Measurements from ENCODE around the gene SORCS2. TPM values are rescaled to one million over a fixed set of nuclear protein-coding genes. Genes with fewer than 3 reads are reported as not detected.

SORCS2 gene
- total and polyA plus RNA-seq, 7 donors, result 0.18 to 1.5 (median 0.36) TPM

DNA sequence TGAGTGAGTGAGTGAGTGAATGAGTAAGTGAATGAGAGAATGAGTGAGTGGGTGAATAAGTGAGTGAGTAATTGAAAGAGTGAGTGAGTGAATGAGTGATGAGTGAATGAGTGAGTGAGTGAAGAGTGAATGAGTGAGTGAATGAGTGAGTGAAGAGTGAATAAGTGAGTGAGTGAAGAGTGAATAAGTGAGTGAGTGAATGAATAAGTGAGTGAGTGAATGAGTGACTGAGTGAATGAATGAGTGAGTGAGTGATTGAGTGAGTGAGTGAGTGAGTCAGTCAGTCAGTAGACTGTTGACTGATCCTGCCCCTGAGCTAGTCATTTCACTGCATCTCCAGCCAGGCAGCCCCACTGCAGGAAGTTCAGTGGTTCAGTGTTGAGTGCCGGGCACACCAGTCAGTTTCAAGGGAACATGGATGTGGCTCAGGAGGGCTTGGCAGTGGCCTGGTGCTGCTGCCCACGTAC, 470.8 kb downstream of the SORCS2 start:
- ATAC-seq, result no peak
- Histone ChIP-seq H3K27ac (no peak overlapping the region), H3K4me1 (no peaks in the 10 kb centered on the region), H3K36me3 (ENCODE audit: insufficient read depth in 1 of 2, low read depth in 1 of 2) (no peaks in the 10 kb centered on the region), H3K4me3 (no peak overlapping the region), H3K27me3 (ENCODE audit: insufficient read depth in 3 of 3, low read length in 2 of 3) (no peaks in the 10 kb centered on the region), H3K9me3 (no peaks in the 10 kb centered on the region)
- intact Hi-C loops (cut with DNase I), result no loop called here
- WGBS, 3 donors, result 58 to 78% (median 71%) methylated on average over 2 of the region's 2 CpGs
- DNase-seq, result no peak
- TF ChIP-seq, protein P1, sequence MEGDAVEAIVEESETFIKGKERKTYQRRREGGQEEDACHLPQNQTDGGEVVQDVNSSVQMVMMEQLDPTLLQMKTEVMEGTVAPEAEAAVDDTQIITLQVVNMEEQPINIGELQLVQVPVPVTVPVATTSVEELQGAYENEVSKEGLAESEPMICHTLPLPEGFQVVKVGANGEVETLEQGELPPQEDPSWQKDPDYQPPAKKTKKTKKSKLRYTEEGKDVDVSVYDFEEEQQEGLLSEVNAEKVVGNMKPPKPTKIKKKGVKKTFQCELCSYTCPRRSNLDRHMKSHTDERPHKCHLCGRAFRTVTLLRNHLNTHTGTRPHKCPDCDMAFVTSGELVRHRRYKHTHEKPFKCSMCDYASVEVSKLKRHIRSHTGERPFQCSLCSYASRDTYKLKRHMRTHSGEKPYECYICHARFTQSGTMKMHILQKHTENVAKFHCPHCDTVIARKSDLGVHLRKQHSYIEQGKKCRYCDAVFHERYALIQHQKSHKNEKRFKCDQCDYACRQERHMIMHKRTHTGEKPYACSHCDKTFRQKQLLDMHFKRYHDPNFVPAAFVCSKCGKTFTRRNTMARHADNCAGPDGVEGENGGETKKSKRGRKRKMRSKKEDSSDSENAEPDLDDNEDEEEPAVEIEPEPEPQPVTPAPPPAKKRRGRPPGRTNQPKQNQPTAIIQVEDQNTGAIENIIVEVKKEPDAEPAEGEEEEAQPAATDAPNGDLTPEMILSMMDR (IDR thresholded peaks at IDR 0.05), result no peak

DNA sequence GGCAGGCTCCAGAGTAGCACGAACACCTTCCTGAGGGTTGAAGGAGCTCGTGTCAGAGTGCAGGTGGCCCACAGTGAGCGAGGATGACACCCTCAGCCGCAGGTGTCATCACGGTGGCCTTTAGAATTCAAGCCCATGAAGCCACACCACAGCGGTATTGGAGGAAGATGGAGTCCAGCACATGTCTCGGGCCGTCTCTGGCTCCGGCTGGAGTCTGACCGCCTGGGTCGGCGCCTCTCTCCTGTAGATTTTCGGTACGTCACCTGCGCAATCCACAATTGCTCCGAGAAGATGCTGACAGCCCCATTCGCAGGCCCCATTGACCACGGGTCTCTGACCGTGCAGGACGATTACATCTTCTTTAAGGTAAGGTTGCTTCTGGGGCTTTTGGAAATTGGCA, 471.8 kb downstream of the SORCS2 start:
- H3K36me3 ChIP-seq (ENCODE audit: insufficient read depth in 1 of 2, low read depth in 1 of 2), result no peaks in the 10 kb centered on the region
- no peak overlapping the region for H3K4me3 ChIP-seq
- 87 to 91% (median 88%) methylated on average over 20 of the region's 20 CpGs for WGBS, 3 donors
- ATAC-seq, result no peak
- H3K9me3 ChIP-seq, result no peaks in the 10 kb centered on the region
- TF ChIP-seq, protein P1 (IDR thresholded peaks at IDR 0.05), result no peak
- H3K27ac ChIP-seq, result no peak overlapping the region
- DNase-seq, result peak in 1 of 2 donors; percentile 21
- intact Hi-C loops (cut with DNase I), result no loop called here
- no peaks in the 10 kb centered on the region for H3K27me3 ChIP-seq (ENCODE audit: insufficient read depth in 3 of 3, low read length in 2 of 3)
- no peaks in the 10 kb centered on the region for H3K4me1 ChIP-seq

DNA sequence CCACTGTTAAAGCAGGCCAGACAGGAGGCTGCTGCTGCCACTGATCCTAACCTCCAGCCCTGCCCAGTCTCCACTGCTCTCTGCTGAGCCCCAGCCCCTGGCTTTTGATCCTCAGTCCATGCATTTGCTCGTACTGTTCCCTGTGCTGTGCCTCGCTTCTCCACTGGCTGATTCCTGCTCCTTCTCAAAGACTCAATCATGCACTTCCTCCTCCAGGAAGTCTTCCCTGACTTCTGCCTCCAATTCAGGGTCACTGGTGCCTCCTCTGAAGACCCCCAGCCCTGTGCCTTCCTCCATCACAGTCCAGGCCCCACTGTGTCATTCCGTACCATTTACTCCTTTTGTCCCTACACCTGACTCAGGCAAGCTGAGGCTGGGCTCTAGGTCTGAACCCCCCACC, 473.0 kb downstream of the SORCS2 start:
- no peaks in the 10 kb centered on the region for H3K27me3 ChIP-seq (ENCODE audit: insufficient read depth in 3 of 3, low read length in 2 of 3)

DNA sequence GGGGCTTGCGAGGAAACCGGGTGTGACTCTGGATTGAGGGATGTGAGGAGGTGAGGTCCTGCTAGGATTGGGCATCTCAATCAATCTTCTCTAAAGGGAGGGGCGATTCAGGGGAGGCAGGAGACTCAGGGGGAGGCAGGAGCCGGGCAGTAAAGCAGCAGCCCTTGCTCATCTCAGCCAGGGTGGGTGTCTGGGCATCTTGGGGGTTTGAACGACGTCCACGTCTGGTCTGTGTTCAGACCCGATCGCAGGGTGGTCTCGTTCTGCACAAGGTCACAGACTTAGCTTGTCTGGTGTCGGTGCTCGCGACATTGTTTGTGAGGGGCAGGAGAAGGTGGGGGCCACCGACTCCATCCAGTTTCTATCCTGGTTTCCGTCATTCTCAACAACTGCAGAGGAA, 473.7 kb downstream of the SORCS2 start:
- DNase-seq (peak in 1 of 2 donors; percentile 31), ATAC-seq (no peak)
- intact Hi-C loops (cut with DNase I), result no loop called here
- TF ChIP-seq, protein P1 (IDR thresholded peaks at IDR 0.05), result no peak
- Histone ChIP-seq H3K36me3 (ENCODE audit: insufficient read depth in 1 of 2, low read depth in 1 of 2) (no peaks in the 10 kb centered on the region), H3K27me3 (ENCODE audit: insufficient read depth in 3 of 3, low read length in 2 of 3) (no peaks in the 10 kb centered on the region), H3K4me1 (no peaks in the 10 kb centered on the region), H3K9me3 (no peaks in the 10 kb centered on the region), H3K27ac (no peak overlapping the region), H3K4me3 (no peak overlapping the region)
- 90 to 91% (median 91%) methylated on average over 13 to 15 of the region's 15 CpGs for WGBS, 3 donors

More for the DNA sequence above, 473.0 kb downstream of the SORCS2 start:
- ATAC-seq (no peak), DNase-seq (no peak)
- Histone ChIP-seq H3K27ac (no peak overlapping the region), H3K4me1 (no peaks in the 10 kb centered on the region), H3K9me3 (no peaks in the 10 kb centered on the region), H3K36me3 (ENCODE audit: insufficient read depth in 1 of 2, low read depth in 1 of 2) (no peaks in the 10 kb centered on the region), H3K4me3 (no peak overlapping the region)
- TF ChIP-seq, protein P1 (IDR thresholded peaks at IDR 0.05), result no peak
- WGBS, 3 donors, result 93 to 98% (median 95%) methylated on average over 3 of the region's 3 CpGs
- intact Hi-C loops (cut with DNase I), result no loop called here

DNA sequence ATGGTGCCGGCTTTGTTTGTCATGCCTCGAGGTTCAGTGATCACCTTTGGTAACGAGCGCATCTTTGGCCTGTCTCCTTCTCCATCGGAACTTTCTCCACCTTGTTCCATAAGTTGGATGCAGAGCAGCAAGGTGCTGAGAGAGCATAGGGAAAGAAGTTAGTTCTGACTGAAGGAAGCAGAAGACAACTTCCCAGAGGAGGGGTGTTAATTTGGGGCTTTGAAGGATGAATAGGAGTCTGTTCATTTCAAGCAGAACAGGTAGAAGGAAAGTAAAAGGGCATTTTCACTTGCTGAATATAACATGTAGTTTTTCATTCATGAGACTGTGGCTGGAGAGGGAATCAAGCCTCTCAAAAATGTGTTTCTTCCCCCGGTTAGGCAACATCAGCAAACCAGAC, 474.4 kb downstream of the SORCS2 start:
- ATAC-seq (no peak), DNase-seq (no peak)
- Histone ChIP-seq H3K4me3 (no peak overlapping the region), H3K9me3 (no peaks in the 10 kb centered on the region), H3K4me1 (no peaks in the 10 kb centered on the region), H3K27me3 (ENCODE audit: insufficient read depth in 3 of 3, low read length in 2 of 3) (no peaks in the 10 kb centered on the region), H3K27ac (no peak overlapping the region), H3K36me3 (ENCODE audit: insufficient read depth in 1 of 2, low read depth in 1 of 2) (no peaks in the 10 kb centered on the region)
- TF ChIP-seq, protein P1 (IDR thresholded peaks at IDR 0.05), result no peak
- intact Hi-C loops (cut with DNase I), result no loop called here
- WGBS, 3 donors, result 92 to 98% (median 96%) methylated on average over 6 of the region's 6 CpGs

All from psoas muscle (tissue), 8 donors.